CD4-positive, CD25-positive, alpha-beta regulatory T cell (primary cell): ENCODE results near the gene NACC2. TPM values are rescaled to one million over a fixed set of nuclear protein-coding genes. Genes with fewer than 3 reads are reported as not detected.

Experiments used
- ATAC-seq, 2 donors: fragments of 150-1000 bp; cut with Tn5 transposase; one replicate each; pipeline ENCODE4 v1.10.0; 2021; ENCODE audit warnings: low read depth in 2 of 2, moderate number of reproducible peaks in 2 of 2, moderate library complexity in 1 of 2
- DNase-seq, 3 donors: peaks; one replicate each; pipeline versions ENCODE4 v3.0.0 to v3.0.0-alpha.2; 2012 to 2022; ENCODE audit warnings: mixed read lengths in 1 of 3
- H3K27ac ChIP-seq: one replicate; pipeline ENCODE4 v1.7.0; 2013; ENCODE audit warnings: mild to moderate bottlenecking, low read length; ENCODE audit not compliant: insufficient read depth, poor library complexity, severe bottlenecking
- H3K27me3 ChIP-seq: one replicate; pipeline ENCODE4 v1.7.0; 2013; ENCODE audit warnings: low read length; ENCODE audit not compliant: control insufficient read depth, insufficient read depth
- H3K36me3 ChIP-seq: one replicate; pipeline ENCODE4 v1.7.0; 2013; ENCODE audit warnings: mild to moderate bottlenecking, low read length, moderate library complexity; ENCODE audit not compliant: control insufficient read depth, insufficient read depth
- H3K4me1 ChIP-seq: 2 replicates; pipeline ENCODE4 v1.7.0; 2013; ENCODE audit warnings: mild to moderate bottlenecking, low read length; ENCODE audit not compliant: insufficient read depth, control insufficient read depth, poor library complexity, severe bottlenecking
- H3K4me3 ChIP-seq: one replicate; pipeline ENCODE4 v1.7.0; 2013; ENCODE audit warnings: low read depth, mild to moderate bottlenecking, low read length, moderate library complexity
- H3K9me3 ChIP-seq, 2 experiments: 1 replicate in 1 of 2; 2 replicates in 1 of 2; pipeline ENCODE4 v1.7.0; 2013; ENCODE audit warnings: low read length in 2 of 2, mild to moderate bottlenecking in 1 of 2, moderate library complexity in 1 of 2; ENCODE audit not compliant: control insufficient read depth in 2 of 2
- H3K27ac Mint-ChIP-seq, 3 donors: one replicate each; pipeline ENCODE4 v1.8.0; 2020 to 2022; ENCODE audit warnings: mild to moderate bottlenecking in 3 of 3, mixed read lengths in 3 of 3, moderate library complexity in 2 of 3
- H3K27me3 Mint-ChIP-seq: one replicate; pipeline ENCODE4 v1.8.0; 2022; ENCODE audit warnings: mild to moderate bottlenecking, mixed read lengths
- H3K36me3 Mint-ChIP-seq: one replicate; pipeline ENCODE4 v1.8.0; 2020; ENCODE audit warnings: mixed read lengths
- H3K4me1 Mint-ChIP-seq, 4 donors: one replicate each; pipeline ENCODE4 v1.8.0; 2020 to 2022; ENCODE audit warnings: mixed read lengths in 4 of 4, mild to moderate bottlenecking in 1 of 4
- H3K4me3 Mint-ChIP-seq, 4 donors: one replicate each; pipeline ENCODE4 v1.8.0; 2020 to 2022; ENCODE audit warnings: mild to moderate bottlenecking in 4 of 4, mixed read lengths in 4 of 4, moderate library complexity in 3 of 4
- H3K9me3 Mint-ChIP-seq, 7 donors: one replicate each; pipeline ENCODE4 v1.8.0; 2020 to 2022; ENCODE audit warnings: mixed read lengths in 7 of 7, mild to moderate bottlenecking in 3 of 7, moderate library complexity in 2 of 7
- polyA plus RNA-seq, 4 donors: library from polyadenylated mRNA; unstranded; fragments of 300-500 nt; fragmentation: Illumina TruSeq; gene quantifications; one replicate each; pipeline ENCODE4 v1.2.3, GENCODE V29; 2021
- total RNA-seq: library from RNA; stranded (reverse); gene quantifications from one replicate; pipeline ENCODE4 v1.2.3, GENCODE V29; 2022

The NACC2 gene
- total and polyA plus RNA-seq, 5 donors from 2014 or later = 0.76 to 4.8 (median 1.0) TPM

- Mint-ChIP-seq H3K4me1 (peaks cover 4 to 78% (median 32%) of the 10 kb centered on the region in 4 donors), H3K27ac (peak overlapping the region; percentile 79 to 97 (median 89)), H3K27me3 (no peaks in the 10 kb centered on the region), H3K4me3 (peak overlapping the region; percentile 57 to 87 (median 72)), H3K9me3 (no peaks in the 10 kb centered on the region), H3K36me3 (no peaks in the 10 kb centered on the region)
- DNase-seq = no peak
- no peaks in the 10 kb centered on the region for H3K36me3 ChIP-seq
- H3K9me3 ChIP-seq = no peaks in the 10 kb centered on the region
- peak overlapping the region; percentile 83 for H3K27ac ChIP-seq
- ATAC-seq = no peak
- H3K4me1 ChIP-seq = peaks cover 70% of the 10 kb centered on the region
- H3K27me3 ChIP-seq = no peaks in the 10 kb centered on the region
- H3K4me3 ChIP-seq = no peak overlapping the region
Measured at GRCh38 chr9:136111910-136112309, 16.8 kb upstream of the NACC2 start.

- peak overlapping the region; percentile 57 to 87 (median 72) for H3K4me3 Mint-ChIP-seq
- peak overlapping the region; percentile 42 to 93 (median 89) for H3K27ac Mint-ChIP-seq
- peak overlapping the region; percentile 83 for H3K27ac ChIP-seq
Measured at GRCh38 chr9:136111190-136111589, 16.1 kb upstream of the NACC2 start.

GRCh38 chr9:136110082-136111061, 15.3 kb upstream of the NACC2 start:
- H3K27me3 Mint-ChIP-seq = no peaks in the 10 kb centered on the region
- H3K4me1 ChIP-seq = peaks cover 82% of the 10 kb centered on the region
- peaks cover 4 to 89% (median 32%) of the 10 kb centered on the region in 4 donors for H3K4me1 Mint-ChIP-seq
- no peaks in the 10 kb centered on the region for H3K27me3 ChIP-seq
- peak in 2 of 3 donors; percentile 26 to 71 for DNase-seq
- ATAC-seq = peak in 1 of 2 donors; percentile 5
- peak overlapping the region; percentile 84 to 89 (median 88) for H3K4me3 Mint-ChIP-seq
- peak overlapping the region; percentile 19 for H3K4me3 ChIP-seq
- no peaks in the 10 kb centered on the region for H3K36me3 Mint-ChIP-seq
- H3K9me3 Mint-ChIP-seq = no peaks in the 10 kb centered on the region
- H3K27ac ChIP-seq = peak overlapping the region; percentile 83
- no peaks in the 10 kb centered on the region for H3K9me3 ChIP-seq
- peak overlapping the region; percentile 78 to 93 (median 87) for H3K27ac Mint-ChIP-seq
- H3K36me3 ChIP-seq = no peaks in the 10 kb centered on the region

More at GRCh38 chr9:136111190-136111589, 16.1 kb upstream of the NACC2 start:
- Histone ChIP-seq H3K4me1 (peaks cover 76% of the 10 kb centered on the region), H3K36me3 (no peaks in the 10 kb centered on the region), H3K4me3 (no peak overlapping the region), H3K27me3 (no peaks in the 10 kb centered on the region), H3K9me3 (no peaks in the 10 kb centered on the region)
- Mint-ChIP-seq H3K4me1 (peaks cover 4 to 84% (median 32%) of the 10 kb centered on the region in 4 donors), H3K27me3 (no peaks in the 10 kb centered on the region), H3K36me3 (no peaks in the 10 kb centered on the region), H3K9me3 (no peaks in the 10 kb centered on the region)
- ATAC-seq (no peak), DNase-seq (no peak)

- Mint-ChIP-seq H3K27me3 (no peaks in the 10 kb centered on the region), H3K4me1 (peaks cover 4 to 84% (median 29%) of the 10 kb centered on the region in 4 donors), H3K4me3 (peak overlapping the region; percentile 85 to 93 (median 89)), H3K27ac (peak overlapping the region; percentile 84 to 94 (median 87)), H3K36me3 (no peaks in the 10 kb centered on the region), H3K9me3 (no peaks in the 10 kb centered on the region)
- Histone ChIP-seq H3K4me3 (peak overlapping the region; percentile 32), H3K36me3 (no peaks in the 10 kb centered on the region), H3K27me3 (no peaks in the 10 kb centered on the region), H3K4me1 (peaks cover 82% of the 10 kb centered on the region), H3K27ac (peak overlapping the region; percentile 83), H3K9me3 (no peaks in the 10 kb centered on the region)
- peak; percentile 92 to 95 for ATAC-seq
- DNase-seq = peak; percentile 85 to 97 (median 90)
Measured at GRCh38 chr9:136109351-136110081, 14.4 kb upstream of the NACC2 start.

GRCh38 chr9:136108648-136109266, 13.7 kb upstream of the NACC2 start:
- no peaks in the 10 kb centered on the region for H3K36me3 ChIP-seq
- DNase-seq (no peak), ATAC-seq (no peak)
- no peaks in the 10 kb centered on the region for H3K27me3 ChIP-seq
- peaks cover 79% of the 10 kb centered on the region for H3K4me1 ChIP-seq
- Mint-ChIP-seq H3K4me3 (peak overlapping the region; percentile 76 to 89 (median 88)), H3K9me3 (no peaks in the 10 kb centered on the region), H3K27ac (peak overlapping the region; percentile 74 to 90 (median 87)), H3K27me3 (no peaks in the 10 kb centered on the region), H3K4me1 (peaks cover 4 to 76% (median 28%) of the 10 kb centered on the region in 4 donors), H3K36me3 (no peaks in the 10 kb centered on the region)
- peak overlapping the region; percentile 32 for H3K4me3 ChIP-seq
- peak overlapping the region; percentile 83 for H3K27ac ChIP-seq
- H3K9me3 ChIP-seq = no peaks in the 10 kb centered on the region

GRCh38 chr9:136107953-136108647, 13.0 kb upstream of the NACC2 start:
- Histone ChIP-seq H3K9me3 (no peaks in the 10 kb centered on the region), H3K4me1 (peaks cover 73% of the 10 kb centered on the region), H3K36me3 (no peaks in the 10 kb centered on the region), H3K27ac (peak overlapping the region; percentile 83), H3K27me3 (no peaks in the 10 kb centered on the region), H3K4me3 (no peak overlapping the region)
- no peaks in the 10 kb centered on the region for H3K36me3 Mint-ChIP-seq
- ATAC-seq (no peak), DNase-seq (no peak)
- peaks cover 4 to 70% (median 22%) of the 10 kb centered on the region in 4 donors for H3K4me1 Mint-ChIP-seq
- peak overlapping the region; percentile 83 to 89 (median 88) for H3K4me3 Mint-ChIP-seq
- peak overlapping the region; percentile 86 to 96 (median 90) for H3K27ac Mint-ChIP-seq
- no peaks in the 10 kb centered on the region for H3K9me3 Mint-ChIP-seq
- H3K27me3 Mint-ChIP-seq = no peaks in the 10 kb centered on the region
